B cell (primary cell): ENCODE data around the gene NUDT1. TPM values are rescaled to one million over a fixed set of nuclear protein-coding genes. Genes with fewer than 3 reads are reported as not detected.
A peak's percentile ranks its signal among the peaks of the same experiment; 100 is the strongest.

ENCODE experiments used
- ATAC-seq: fragments of 200-7000 bp; cut with Tn5 transposase; one replicate; pipeline ENCODE4 v1.10.0; 2021; ENCODE audit warnings: low read depth, mild to moderate bottlenecking, moderate number of reproducible peaks, moderate library complexity
- CTCF ChIA-PET: fragments of 350-600 bp; sonication (Branson Sonifier 250); formaldehyde crosslinking; loops from one replicate; lab custom pipeline; 2021; ENCODE audit warnings: antibody characterized with exemption, inconsistent platforms; lab: Charles Lee
- POLR2A ChIA-PET: fragments of 350-600 bp; sonication (Branson Sonifier 250); formaldehyde crosslinking; loops from one replicate; lab custom pipeline; 2021; ENCODE audit warnings: antibody characterized with exemption; lab: Charles Lee
- DNase-seq: peaks from one replicate; pipeline ENCODE4 v3.0.0; 2013
- H2AFZ ChIP-seq: 2 replicates; pipeline ENCODE4 v1.6.1; 2012; ENCODE audit warnings: mild to moderate bottlenecking, low read depth, low read length; ENCODE audit not compliant: insufficient read depth, poor library complexity, severe bottlenecking
- H3K27ac ChIP-seq, 2 donors: 1 replicate in 1 of 2; 2 replicates in 1 of 2; pipeline ENCODE4 v1.5.1; 2012 to 2013; ENCODE audit warnings: low read length in 2 of 2, mild to moderate bottlenecking in 2 of 2, moderate library complexity in 1 of 2
- H3K27me3 ChIP-seq, 4 experiments: fragments of 200-600 bp in 1 of 4; sonication (generic) in 1 of 4; replicated peaks in 1 of 4; 1 replicate in 2 of 4; 2 replicates in 2 of 4; pipeline versions ENCODE4 v1.6.1 to v1.7.0; 2013 to 2016; ENCODE audit warnings: low read length in 3 of 4, mild to moderate bottlenecking in 2 of 4, mixed read lengths in 1 of 4, moderate library complexity in 1 of 4; ENCODE audit not compliant: insufficient read depth in 4 of 4, control insufficient read depth in 3 of 4; ENCODE audit errors: control extremely low read depth in 1 of 4
- H3K36me3 ChIP-seq, 2 experiments: replicated peaks in 1 of 2; 1 replicate in 1 of 2; 2 replicates in 1 of 2; pipeline versions ENCODE4 v1.6.1 to v1.7.1; 2013; ENCODE audit warnings: low read length in 1 of 2; ENCODE audit not compliant: insufficient read depth in 2 of 2, control insufficient read depth in 1 of 2; ENCODE audit errors: control extremely low read depth in 1 of 2, extremely low read depth in 1 of 2
- H3K4me1 ChIP-seq, 2 donors: fragments of 200-600 bp in 1 of 2; sonication (generic) in 1 of 2; 1 replicate in 1 of 2; 2 replicates in 1 of 2; pipeline versions ENCODE4 v1.5.1 to v1.6.1; 2013 to 2017; ENCODE audit warnings: low read length in 2 of 2; ENCODE audit not compliant: control insufficient read depth in 2 of 2, insufficient read depth in 2 of 2
- H3K4me2 ChIP-seq: replicated peaks from 2 replicates; pipeline ENCODE3; 2012; ENCODE audit warnings: mild to moderate bottlenecking, low read depth, low read length; ENCODE audit not compliant: poor library complexity, severe bottlenecking
- H3K4me3 ChIP-seq, 5 experiments: fragments of 200-600 bp in 1 of 5; sonication (generic) in 1 of 5; 1 replicate in 3 of 5; 2 replicates in 2 of 5; pipeline versions ENCODE4 v1.5.1 to v1.7.0; 2011 to 2016; ENCODE audit warnings: low read length in 4 of 5, mild to moderate bottlenecking in 4 of 5, low read depth in 2 of 5, control low read depth in 1 of 5, moderate library complexity in 1 of 5; ENCODE audit not compliant: insufficient read depth in 1 of 5; ENCODE audit errors: control extremely low read depth in 1 of 5, extremely low read depth in 1 of 5
- H3K79me2 ChIP-seq: fragments of 200-600 bp; sonication (generic); one replicate; pipeline ENCODE4 v1.6.0; 2016; ENCODE audit warnings: low read length; ENCODE audit not compliant: control insufficient read depth, insufficient read depth
- H3K9ac ChIP-seq: fragments of 200-600 bp; sonication (generic); 2 replicates; pipeline ENCODE4 v1.6.1; 2017; ENCODE audit warnings: mild to moderate bottlenecking, low read length, moderate library complexity
- H3K9me3 ChIP-seq, 3 donors: one replicate each; pipeline versions ENCODE4 v1.6.1 to v1.7.1; 2013; ENCODE audit warnings: low read length in 2 of 3; ENCODE audit not compliant: control insufficient read depth in 2 of 3, insufficient read depth in 1 of 3; ENCODE audit errors: control extremely low read depth in 1 of 3
- H4K20me1 ChIP-seq: 2 replicates; pipeline ENCODE4 v1.6.0; 2012; ENCODE audit warnings: mild to moderate bottlenecking, low read length; ENCODE audit not compliant: insufficient read depth, control insufficient read depth, poor library complexity, severe bottlenecking
- H3K27ac Mint-ChIP-seq: one replicate; pipeline ENCODE4 v1.8.0; 2021; ENCODE audit warnings: mixed read lengths
- H3K27me3 Mint-ChIP-seq: one replicate; pipeline ENCODE4 v1.8.0; 2021; ENCODE audit warnings: mixed read lengths
- H3K4me1 Mint-ChIP-seq: one replicate; pipeline ENCODE4 v1.8.0; 2021; ENCODE audit warnings: mixed read lengths
- H3K4me3 Mint-ChIP-seq: one replicate; pipeline ENCODE4 v1.8.0; 2021; ENCODE audit warnings: mixed read lengths
- H3K9me3 Mint-ChIP-seq: one replicate; pipeline ENCODE4 v1.8.0; 2022; ENCODE audit warnings: mixed read lengths; ENCODE audit not compliant: insufficient read depth
- CTCF ChIP-seq: fragments of 200-600 bp; IDR thresholded peaks from one replicate; pipeline ENCODE4 v1.8.0; 2022; ENCODE audit warnings: antibody characterized with exemption, mild to moderate bottlenecking
- EZH2 ChIP-seq: IDR thresholded peaks from 2 replicates; pipeline ENCODE4 v1.6.1; 2012; ENCODE audit warnings: borderline replicate concordance, low read depth, mild to moderate bottlenecking, moderate library complexity, low read length; ENCODE audit not compliant: insufficient read depth, poor library complexity, severe bottlenecking
- WGBS: methylation state at CpG from one replicate; pipeline ENCODE4 v1.1.5; 2013; ENCODE audit warnings: missing lambda C conversion rate; ENCODE audit not compliant: insufficient coverage; 5-methylcytosine and 5-hydroxymethylcytosine counted together
- intact Hi-C: fragments of 100-400 bp; cut with micrococcal nuclease; formaldehyde crosslinking; loops from one replicate; pipeline ENCODE4 v1.10.0; 2022
- polyA plus RNA-seq: library from polyadenylated mRNA; depleted of rRNA; stranded (reverse); fragments of >200 nt; gene quantifications from 2 replicates; pipeline ENCODE4 v1.2.3, GENCODE V29; 2012
- total RNA-seq, 2 donors: library from RNA; stranded (reverse); fragments of 120-200 nt in 1 of 2; gene quantifications; 1 replicate in 1 of 2; 2 replicates in 1 of 2; pipeline versions ENCODE4 v1.2.3 to v1.2.4, GENCODE V29; 2013 to 2022

Gene NUDT1
- total and polyA plus RNA-seq, 2 donors (not counting 1 experiment from before 2014, with no cell fraction given) = 21.1 to 22.9 TPM

- WGBS = 92% methylated on average over 9 of the region's 9 CpGs
- no peaks in the 10 kb centered on the region for H3K9me3 ChIP-seq
- ATAC-seq (no peak), DNase-seq (no peak)
- POLR2A ChIA-PET = no interaction called here
- peaks cover 0 to 19% of the 10 kb centered on the region in 2 experiments for H3K36me3 ChIP-seq
- intact Hi-C loops = no loop called here
- Mint-ChIP-seq H3K9me3 (no peaks in the 10 kb centered on the region), H3K27ac (peak overlapping the region; percentile 41), H3K4me3 (no peak overlapping the region), H3K4me1 (peaks cover 47% of the 10 kb centered on the region), H3K27me3 (no peaks in the 10 kb centered on the region)
- H3K9ac ChIP-seq = no peak overlapping the region
- H3K4me1 ChIP-seq = no peaks in the 10 kb centered on the region
- no peak overlapping the region for H3K4me2 ChIP-seq
- H4K20me1 ChIP-seq = peaks cover 44% of the 10 kb centered on the region
- CTCF ChIA-PET = no interaction called here
- no peak overlapping the region for H2AFZ ChIP-seq
- H3K27me3 ChIP-seq = no peaks in the 10 kb centered on the region
- TF ChIP-seq EZH2 (no peak), CTCF (no peak)
- no peak overlapping the region for H3K4me3 ChIP-seq
- H3K79me2 ChIP-seq = peaks cover 82% of the 10 kb centered on the region
- peak overlapping the region in 1 of 2 donors; percentile 12 for H3K27ac ChIP-seq
These were observed 39.5 kb downstream of the NUDT1 start for GRCh38 chr7:2281541-2281940.

GRCh38 chr7:2282185-2282751, 40.2 kb downstream of the NUDT1 start:
- H3K79me2 ChIP-seq = peaks cover 78% of the 10 kb centered on the region
- H3K36me3 ChIP-seq = peaks cover 0 to 13% of the 10 kb centered on the region in 2 experiments
- WGBS = 94% methylated on average over 13 of the region's 14 CpGs
- TF ChIP-seq CTCF = no peak
- TF ChIP-seq EZH2 = no peak
- DNase-seq (no peak), ATAC-seq (no peak)
- H3K27ac ChIP-seq = no peak overlapping the region
- Mint-ChIP-seq H3K9me3 (no peaks in the 10 kb centered on the region), H3K27ac (peak overlapping the region; percentile 41), H3K27me3 (no peaks in the 10 kb centered on the region), H3K4me1 (peaks cover 44% of the 10 kb centered on the region), H3K4me3 (no peak overlapping the region)
- no peak overlapping the region for H2AFZ ChIP-seq
- ChIA-PET POLR2A (no interaction called here), CTCF (no interaction called here)
- H3K9me3 ChIP-seq = no peaks in the 10 kb centered on the region
- H3K4me3 ChIP-seq = no peak overlapping the region
- no peak overlapping the region for H3K4me2 ChIP-seq
- no peaks in the 10 kb centered on the region for H3K4me1 ChIP-seq
- no peaks in the 10 kb centered on the region for H3K27me3 ChIP-seq
- H4K20me1 ChIP-seq = peaks cover 43% of the 10 kb centered on the region
- no peak overlapping the region for H3K9ac ChIP-seq
- intact Hi-C loops = no loop called here
